Measurements from ENCODE around the gene TRABD.
"Not testable (repeated sequence)": the region's sequence is repeated elsewhere in the genome, so short reads cannot be mapped to it uniquely, and the experiment has no call there.

The TRABD gene

GRCh38 chr22:50204571-50204970, 18.9 kb downstream of the TRABD start:
- DNase-seq (ENCODE audit: low read depth) = no peak

GRCh38 chr22:50204998-50205397, 19.3 kb downstream of the TRABD start:
- not testable (repeated sequence) for DNase-seq (ENCODE audit: low read depth)

GRCh38 chr22:50205781-50206569, 20.3 kb downstream of the TRABD start:
- no peak for DNase-seq (ENCODE audit: low read depth)

GRCh38 chr22:50206599-50206998, 20.9 kb downstream of the TRABD start:
- no peak for DNase-seq (ENCODE audit: low read depth)

- DNase-seq (ENCODE audit: low read depth) = no peak
Measured at GRCh38 chr22:50207383-50208140, 21.8 kb downstream of the TRABD start.

- no peak for DNase-seq (ENCODE audit: low read depth)
Measured at GRCh38 chr22:50208430-50208938, 22.8 kb downstream of the TRABD start.

GRCh38 chr22:50208939-50209892, 23.5 kb downstream of the TRABD start:
- no peak for DNase-seq (ENCODE audit: low read depth)

GRCh38 chr22:50209893-50210292, 24.2 kb downstream of the TRABD start:
- DNase-seq (ENCODE audit: low read depth) = no peak

- no peak for DNase-seq (ENCODE audit: low read depth)
Measured at GRCh38 chr22:50210378-50211139, 24.8 kb downstream of the TRABD start.

- no peak for DNase-seq (ENCODE audit: low read depth)
Measured at GRCh38 chr22:50211147-50211546, 25.4 kb downstream of the TRABD start.

GRCh38 chr22:50213263-50213662, 27.6 kb downstream of the TRABD start:
- no peak for DNase-seq (ENCODE audit: low read depth)

- DNase-seq (ENCODE audit: low read depth) = no peak
Measured at GRCh38 chr22:50215297-50216054, 29.8 kb downstream of the TRABD start.

- DNase-seq (ENCODE audit: low read depth) = no peak
Measured at GRCh38 chr22:50216055-50216683, 30.5 kb downstream of the TRABD start.

- no peak for DNase-seq (ENCODE audit: low read depth)
Measured at GRCh38 chr22:50216684-50217520, 31.2 kb downstream of the TRABD start.

- no peak for DNase-seq (ENCODE audit: low read depth)
Measured at GRCh38 chr22:50217543-50218152, 31.9 kb downstream of the TRABD start.

GRCh38 chr22:50218153-50218995, 32.7 kb downstream of the TRABD start:
- no peak for DNase-seq (ENCODE audit: low read depth)

GRCh38 chr22:50218996-50219727, 33.4 kb downstream of the TRABD start:
- DNase-seq (ENCODE audit: low read depth) = no peak

Measured in CMK (cell line).